Mammary epithelial cell (primary cell): ENCODE results near the gene CHI3L2.

ENCODE experiments used
- CTCF ChIP-seq, 2 donors: IDR thresholded peaks in 1 of 2; conservative IDR thresholded peaks in 1 of 2; 2 replicates each; pipeline ENCODE4 v1.5.1; 2011 to 2012; ENCODE audit warnings: inconsistent platforms in 2 of 2, low read length in 2 of 2, mild to moderate bottlenecking in 2 of 2, control low read depth in 1 of 2, low read depth in 1 of 2; ENCODE audit not compliant: insufficient read depth in 1 of 2; ENCODE audit errors: extremely low read depth in 1 of 2
- EZH2 ChIP-seq: IDR thresholded peaks from 2 replicates; pipeline ENCODE4 v1.6.1; 2012; ENCODE audit warnings: low read length, inconsistent platforms, borderline replicate concordance

GRCh38 chr1:111236379-111236778, 8.9 kb downstream of the CHI3L2 start:
- no peak for TF ChIP-seq CTCF (conservative IDR thresholded peaks at IDR 0.05 in 1 of 2, IDR thresholded peaks at IDR 0.05 in 1 of 2; ENCODE audit: extremely low read depth in 1 of 2, insufficient read depth in 1 of 2, low read depth in 1 of 2, low read length in 2 of 2)
- TF ChIP-seq EZH2: no peak
